Effector memory CD4-positive, alpha-beta T cell (primary cell): ENCODE results near the gene MOV10L1.
"Not testable (repeated sequence)": the region's sequence is repeated elsewhere in the genome, so short reads cannot be mapped to it uniquely, and the experiment has no call there.

Experiments used
- DNase-seq, 3 donors: peaks; one replicate each; pipeline ENCODE4 v3.0.0-alpha.2; 2020
- H3K27ac ChIP-seq: 2 replicates; pipeline ENCODE4 v1.7.0; 2013; ENCODE audit warnings: mild to moderate bottlenecking, low read length, moderate library complexity; ENCODE audit not compliant: insufficient read depth, poor library complexity, severe bottlenecking
- H3K27me3 ChIP-seq: replicated peaks from 2 replicates; pipeline ENCODE4 v1.7.0; 2013; ENCODE audit warnings: mild to moderate bottlenecking, low read length; ENCODE audit not compliant: insufficient read depth, control insufficient read depth, poor library complexity, severe bottlenecking
- H3K36me3 ChIP-seq: 2 replicates; pipeline ENCODE4 v1.7.0; 2013; ENCODE audit warnings: mild to moderate bottlenecking, low read length, moderate library complexity; ENCODE audit not compliant: control insufficient read depth, insufficient read depth
- H3K4me1 ChIP-seq: 2 replicates; pipeline ENCODE4 v1.7.0; 2013; ENCODE audit warnings: low read length, mild to moderate bottlenecking; ENCODE audit not compliant: control insufficient read depth, insufficient read depth, poor library complexity, severe bottlenecking
- H3K4me3 ChIP-seq: 2 replicates; pipeline ENCODE4 v1.7.0; 2013; ENCODE audit warnings: low read length, low read depth, mild to moderate bottlenecking; ENCODE audit not compliant: insufficient read depth, poor library complexity, severe bottlenecking
- H3K9me3 ChIP-seq: 2 replicates; pipeline ENCODE4 v1.7.0; 2013; ENCODE audit warnings: mild to moderate bottlenecking, low read length, moderate library complexity; ENCODE audit not compliant: control insufficient read depth

MOV10L1 gene

GRCh38 chr22:50137277-50137676 lies 47.5 kb downstream of the MOV10L1 start:
- not testable (repeated sequence) for DNase-seq, H3K36me3 ChIP-seq, H3K27me3 ChIP-seq, H3K4me1 ChIP-seq, H3K27ac ChIP-seq, H3K4me3 ChIP-seq, H3K9me3 ChIP-seq

GRCh38 chr22:50138041-50138440 lies 48.2 kb downstream of the MOV10L1 start:
- Histone ChIP-seq H3K4me1 (no peaks in the 10 kb centered on the region), H3K36me3 (no peaks in the 10 kb centered on the region), H3K27ac (no peak overlapping the region), H3K27me3 (peaks cover 4% of the 10 kb centered on the region), H3K9me3 (no peaks in the 10 kb centered on the region), H3K4me3 (no peak overlapping the region)
- DNase-seq: no peak

GRCh38 chr22:50138988-50139387 lies 49.2 kb downstream of the MOV10L1 start:
- Histone ChIP-seq H3K4me1 (no peaks in the 10 kb centered on the region), H3K27me3 (peaks cover 4% of the 10 kb centered on the region), H3K27ac (no peak overlapping the region), H3K9me3 (no peaks in the 10 kb centered on the region), H3K36me3 (no peaks in the 10 kb centered on the region), H3K4me3 (no peak overlapping the region)
- no peak for DNase-seq

- H3K27ac ChIP-seq: no peak overlapping the region
- H3K36me3 ChIP-seq: no peaks in the 10 kb centered on the region
- no peaks in the 10 kb centered on the region for H3K4me1 ChIP-seq
- no peaks in the 10 kb centered on the region for H3K9me3 ChIP-seq
- no peak overlapping the region for H3K4me3 ChIP-seq
- H3K27me3 ChIP-seq: peaks cover 4% of the 10 kb centered on the region
- DNase-seq: no peak
Measured at GRCh38 chr22:50139843-50140415, 50.1 kb downstream of the MOV10L1 start.

GRCh38 chr22:50140615-50141014 lies 50.8 kb downstream of the MOV10L1 start:
- Histone ChIP-seq H3K9me3 (no peaks in the 10 kb centered on the region), H3K36me3 (no peaks in the 10 kb centered on the region), H3K27me3 (peaks cover 4% of the 10 kb centered on the region), H3K4me1 (no peaks in the 10 kb centered on the region), H3K27ac (no peak overlapping the region), H3K4me3 (no peak overlapping the region)
- no peak for DNase-seq

GRCh38 chr22:50141462-50141861 lies 51.7 kb downstream of the MOV10L1 start:
- Histone ChIP-seq H3K36me3 (no peaks in the 10 kb centered on the region), H3K27me3 (peaks cover 4% of the 10 kb centered on the region), H3K9me3 (no peaks in the 10 kb centered on the region), H3K27ac (no peak overlapping the region), H3K4me1 (no peaks in the 10 kb centered on the region), H3K4me3 (no peak overlapping the region)
- DNase-seq: no peak

GRCh38 chr22:50141891-50142363 lies 52.1 kb downstream of the MOV10L1 start:
- Histone ChIP-seq H3K27ac (no peak overlapping the region), H3K36me3 (no peaks in the 10 kb centered on the region)
- DNase-seq: no peak

GRCh38 chr22:50143096-50143495 lies 53.3 kb downstream of the MOV10L1 start:
- H3K27ac ChIP-seq: no peak overlapping the region
- H3K27me3 ChIP-seq: peaks cover 4% of the 10 kb centered on the region
- H3K9me3 ChIP-seq: no peaks in the 10 kb centered on the region
- H3K4me1 ChIP-seq: no peaks in the 10 kb centered on the region
- H3K36me3 ChIP-seq: no peaks in the 10 kb centered on the region
- no peak overlapping the region for H3K4me3 ChIP-seq
- no peak for DNase-seq

More at GRCh38 chr22:50141891-50142363, 52.1 kb downstream of the MOV10L1 start:
- Histone ChIP-seq H3K4me1 (no peaks in the 10 kb centered on the region), H3K9me3 (no peaks in the 10 kb centered on the region), H3K27me3 (peaks cover 4% of the 10 kb centered on the region), H3K4me3 (no peak overlapping the region)

- no peak overlapping the region for H3K27ac ChIP-seq
- H3K9me3 ChIP-seq: no peaks in the 10 kb centered on the region
- H3K4me3 ChIP-seq: no peak overlapping the region
- H3K4me1 ChIP-seq: no peaks in the 10 kb centered on the region
- DNase-seq: no peak
- H3K36me3 ChIP-seq: no peaks in the 10 kb centered on the region
- H3K27me3 ChIP-seq: peaks cover 4% of the 10 kb centered on the region
Measured at GRCh38 chr22:50144005-50144614, 54.3 kb downstream of the MOV10L1 start.

- H3K4me1 ChIP-seq: no peaks in the 10 kb centered on the region
- peaks cover 4% of the 10 kb centered on the region for H3K27me3 ChIP-seq
- no peaks in the 10 kb centered on the region for H3K9me3 ChIP-seq
Measured at GRCh38 chr22:50145721-50146438, 56.1 kb downstream of the MOV10L1 start.

More at GRCh38 chr22:50145721-50146438, 56.1 kb downstream of the MOV10L1 start:
- DNase-seq: no peak
- no peak overlapping the region for H3K4me3 ChIP-seq
- no peak overlapping the region for H3K27ac ChIP-seq
- H3K36me3 ChIP-seq: no peaks in the 10 kb centered on the region
